Ishikawa (cell line): ENCODE data around the gene PACS1.

Experiments used
- CEBPB ChIP-seq: IDR thresholded peaks from 2 replicates; pipeline ENCODE4 v1.6.1; 2012
- CREB1 ChIP-seq: IDR thresholded peaks from 2 replicates; pipeline ENCODE4 v1.6.1; 2012; ENCODE audit warnings: low read depth
- EGR1 ChIP-seq: IDR thresholded peaks from 2 replicates; pipeline ENCODE4 v1.6.1; 2012
- EP300 ChIP-seq: IDR thresholded peaks from 2 replicates; pipeline ENCODE4 v1.6.1; 2012; ENCODE audit warnings: borderline replicate concordance
- FOXM1 ChIP-seq: IDR thresholded peaks from 2 replicates; pipeline ENCODE4 v1.6.1; 2012; ENCODE audit warnings: low read depth, borderline replicate concordance
- MAX ChIP-seq: IDR thresholded peaks from 2 replicates; pipeline ENCODE4 v1.6.1; 2012
- NFIC ChIP-seq: IDR thresholded peaks from 2 replicates; pipeline ENCODE4 v1.6.1; 2012
- TAF1 ChIP-seq: IDR thresholded peaks from 2 replicates; pipeline ENCODE4 v1.6.1; 2012; ENCODE audit warnings: low read depth, mild to moderate bottlenecking
- TEAD4 ChIP-seq: IDR thresholded peaks from 2 replicates; pipeline ENCODE4 v1.6.1; 2012
- YY1 ChIP-seq: IDR thresholded peaks from 2 replicates; pipeline ENCODE4 v1.6.1; 2012; ENCODE audit warnings: low read depth
- ZBTB7A ChIP-seq: IDR thresholded peaks from 2 replicates; pipeline ENCODE4 v1.6.1; 2012; ENCODE audit warnings: low read depth

Gene PACS1

GRCh38 chr11:66293777-66294625, 223.9 kb downstream of the PACS1 start:
- TF ChIP-seq TAF1: no peak
- TF ChIP-seq CREB1: no peak
- TF ChIP-seq TEAD4: no peak
- TF ChIP-seq EP300: no peak
- no peak for TF ChIP-seq CEBPB
- TF ChIP-seq FOXM1: no peak
- TF ChIP-seq MAX: no peak
- no peak for TF ChIP-seq NFIC
- no peak for TF ChIP-seq EGR1
- TF ChIP-seq YY1: no peak
- no peak for TF ChIP-seq ZBTB7A
